H1 (cell line): ENCODE results near the gene EVI5. TPM values are rescaled to one million over a fixed set of nuclear protein-coding genes. Genes with fewer than 3 reads are reported as not detected.

Source experiments
- CTCF ChIA-PET: fragments of 300-600 bp; sonication (Branson Sonifier 250); formaldehyde crosslinking; loops from one replicate; lab custom pipeline; 2021; ENCODE audit not compliant: partially characterized antibody; lab: Charles Lee
- POLR2A ChIA-PET: fragments of 300-600 bp; sonication (Branson Sonifier 250); formaldehyde crosslinking; loops from one replicate; lab custom pipeline; 2021; ENCODE audit warnings: inconsistent platforms; ENCODE audit not compliant: partially characterized antibody; lab: Charles Lee
- DNase-seq, 2 experiments: peaks; one replicate each; pipeline versions ENCODE4 v3.0.0 to v3.0.0-alpha.2; 2010 to 2022; ENCODE audit warnings: low spot score in 2 of 2, low read depth in 1 of 2, mixed read lengths in 1 of 2
- FAIRE-seq: peaks from 2 replicates; lab custom pipeline; 2011; peaks lifted over from hg19 to GRCh38; lab: Jason Lieb, UNC
- H2AFZ ChIP-seq: 2 replicates; pipeline ENCODE4 v1.8.1; 2012; ENCODE audit warnings: low read length, inconsistent platforms
- H2AK5ac ChIP-seq: 2 replicates; pipeline ENCODE4 v1.6.1; 2013; ENCODE audit warnings: low read depth, low read length
- H2BK120ac ChIP-seq: replicated peaks from 2 replicates; pipeline ENCODE3; 2013; ENCODE audit warnings: low read depth, low read length, inconsistent platforms
- H2BK12ac ChIP-seq: 2 replicates; pipeline ENCODE4 v1.6.1; 2013; ENCODE audit warnings: low read depth, low read length
- H2BK15ac ChIP-seq: 2 replicates; pipeline ENCODE4 v1.6.1; 2013; ENCODE audit warnings: low read length
- H2BK20ac ChIP-seq: 2 replicates; pipeline ENCODE4 v1.6.1; 2013; ENCODE audit warnings: low read length
- H2BK5ac ChIP-seq: 2 replicates; pipeline ENCODE4 v1.6.1; 2013; ENCODE audit warnings: low read depth, low read length
- H3K14ac ChIP-seq: 2 replicates; pipeline ENCODE4 v1.6.1; 2013; ENCODE audit warnings: inconsistent platforms; ENCODE audit not compliant: insufficient read length
- H3K18ac ChIP-seq: 2 replicates; pipeline ENCODE4 v1.6.1; 2013; ENCODE audit warnings: low read length; ENCODE audit errors: extremely low read depth
- H3K23ac ChIP-seq: 2 replicates; pipeline ENCODE4 v1.6.1; 2013; ENCODE audit warnings: inconsistent platforms; ENCODE audit not compliant: insufficient read length
- H3K23me2 ChIP-seq: 2 replicates; pipeline ENCODE4 v1.6.1; 2013; ENCODE audit warnings: low read depth, low read length
- H3K27ac ChIP-seq: 2 replicates; pipeline ENCODE4 v1.6.1; 2011; ENCODE audit warnings: low read depth, low read length, inconsistent platforms
- H3K27me3 ChIP-seq, 4 experiments: replicated peaks in 1 of 4; 1 replicate in 1 of 4; 2 replicates in 3 of 4; pipeline versions ENCODE4 v1.6.1 to v1.8.1; 2011 to 2013; ENCODE audit warnings: low read length in 3 of 4, mild to moderate bottlenecking in 3 of 4, inconsistent platforms in 2 of 4, mixed read lengths in 2 of 4, moderate library complexity in 1 of 4; ENCODE audit not compliant: control insufficient read depth in 3 of 4, insufficient read depth in 3 of 4; ENCODE audit errors: extremely low read depth in 1 of 4
- H3K36me3 ChIP-seq, 4 experiments: 2 replicates each; pipeline versions ENCODE4 v1.6.1 to v1.8.1; 2011 to 2013; ENCODE audit warnings: mild to moderate bottlenecking in 4 of 4, low read length in 3 of 4, moderate library complexity in 2 of 4, control low read depth in 1 of 4, inconsistent platforms in 1 of 4; ENCODE audit not compliant: insufficient read depth in 4 of 4, control insufficient read depth in 2 of 4
- H3K4ac ChIP-seq: replicated peaks from 2 replicates; pipeline ENCODE3; 2013; ENCODE audit warnings: low read length, low read depth, mixed read lengths, inconsistent platforms; ENCODE audit not compliant: insufficient read length
- H3K4me1 ChIP-seq, 4 experiments: replicated peaks in 1 of 4; 1 replicate in 1 of 4; 2 replicates in 3 of 4; pipeline versions ENCODE4 v1.6.1 to v1.8.1; 2011 to 2013; ENCODE audit warnings: low read length in 3 of 4, inconsistent platforms in 2 of 4, mixed read lengths in 1 of 4; ENCODE audit not compliant: insufficient read depth in 4 of 4, control insufficient read depth in 3 of 4
- H3K4me2 ChIP-seq, 2 experiments: 2 replicates each; pipeline versions ENCODE4 v1.6.1 to v1.8.1; 2011 to 2013; ENCODE audit warnings: low read depth in 2 of 2, low read length in 2 of 2, control low read depth in 1 of 2, inconsistent platforms in 1 of 2, mild to moderate bottlenecking in 1 of 2; ENCODE audit not compliant: insufficient read depth in 1 of 2
- H3K4me3 ChIP-seq, 4 experiments: fragments of 200-600, 300-600 bp in 1 of 4; sonication (generic), shearing (Covaris generic), sonication (Bioruptor Twin) in 1 of 4; 2 replicates each; pipeline versions ENCODE4 v1.5.1 to v1.8.1; 2011 to 2016; ENCODE audit warnings: low read length in 4 of 4, low read depth in 3 of 4, control low read depth in 2 of 4, inconsistent platforms in 2 of 4, mild to moderate bottlenecking in 2 of 4, mixed read lengths in 1 of 4, moderate library complexity in 1 of 4; ENCODE audit not compliant: insufficient read depth in 2 of 4; ENCODE audit errors: extremely low read depth in 1 of 4
- H3K56ac ChIP-seq: replicated peaks from 2 replicates; pipeline ENCODE3; 2013; ENCODE audit warnings: low read depth, mild to moderate bottlenecking, mixed read lengths, low read length, inconsistent platforms; ENCODE audit not compliant: insufficient read length
- H3K79me1 ChIP-seq: 2 replicates; pipeline ENCODE4 v1.6.1; 2013; ENCODE audit warnings: low read depth, low read length, control low read depth
- H3K79me2 ChIP-seq, 2 experiments: 2 replicates each; pipeline versions ENCODE4 v1.6.1 to v1.8.1; 2012 to 2013; ENCODE audit warnings: low read length in 2 of 2, mild to moderate bottlenecking in 2 of 2, inconsistent platforms in 1 of 2; ENCODE audit not compliant: insufficient read depth in 2 of 2, control insufficient read depth in 1 of 2
- H3K9ac ChIP-seq, 4 experiments: replicated peaks in 1 of 4; 1 replicate in 1 of 4; 2 replicates in 3 of 4; pipeline versions ENCODE4 v1.6.1 to v1.8.1; 2011 to 2013; ENCODE audit warnings: low read depth in 3 of 4, low read length in 3 of 4, control low read depth in 2 of 4, mild to moderate bottlenecking in 2 of 4, moderate library complexity in 2 of 4, inconsistent platforms in 1 of 4; ENCODE audit errors: extremely low read depth in 1 of 4
- H3K9me3 ChIP-seq, 2 experiments: 2 replicates each; pipeline versions ENCODE4 v1.6.1 to v1.8.1; 2012 to 2013; ENCODE audit warnings: mild to moderate bottlenecking in 2 of 2, moderate library complexity in 2 of 2, control low read depth in 1 of 2, inconsistent platforms in 1 of 2, low read depth in 1 of 2, low read length in 1 of 2, mixed read lengths in 1 of 2; ENCODE audit not compliant: insufficient read depth in 2 of 2
- H4K20me1 ChIP-seq, 2 experiments: replicated peaks in 1 of 2; 2 replicates each; pipeline versions ENCODE3 to v1.8.1; 2011 to 2013; ENCODE audit warnings: inconsistent platforms in 2 of 2, low read length in 2 of 2, mild to moderate bottlenecking in 1 of 2; ENCODE audit not compliant: insufficient read depth in 2 of 2, control insufficient read depth in 1 of 2
- H4K5ac ChIP-seq: 2 replicates; pipeline ENCODE4 v1.6.1; 2013; ENCODE audit warnings: low read length, low read depth, mixed read lengths, inconsistent platforms; ENCODE audit not compliant: insufficient read length
- H4K8ac ChIP-seq: 2 replicates; pipeline ENCODE4 v1.8.0; 2013; ENCODE audit warnings: mild to moderate bottlenecking, moderate library complexity, low read length, inconsistent platforms; ENCODE audit not compliant: insufficient read depth; ENCODE audit errors: extremely low read depth
- H4K91ac ChIP-seq: replicated peaks from 2 replicates; pipeline ENCODE3; 2013; ENCODE audit warnings: low read length, mixed read lengths, inconsistent platforms; ENCODE audit not compliant: insufficient read length
- ATF3 ChIP-seq: IDR thresholded peaks from 2 replicates; pipeline ENCODE4 v1.6.1; 2011; ENCODE audit warnings: low read depth, mild to moderate bottlenecking, low read length; ENCODE audit not compliant: insufficient read depth
- CEBPB ChIP-seq: IDR thresholded peaks from 2 replicates; pipeline ENCODE4 v1.6.1; 2012; ENCODE audit warnings: low read depth, low read length
- E2F6 ChIP-seq: IDR thresholded peaks from 2 replicates; pipeline ENCODE4 v1.6.1; 2012; ENCODE audit warnings: inconsistent platforms
- KDM4A ChIP-seq: IDR thresholded peaks from one replicate; pipeline ENCODE4 v1.7.1; 2012; ENCODE audit warnings: low read depth, mild to moderate bottlenecking, moderate library complexity, low read length, inconsistent platforms; ENCODE audit not compliant: severe bottlenecking
- MAX ChIP-seq: IDR thresholded peaks from 2 replicates; pipeline ENCODE4 v1.6.1; 2012; ENCODE audit warnings: inconsistent platforms
- RFX5 ChIP-seq: IDR thresholded peaks from 2 replicates; pipeline ENCODE4 v1.6.1; 2011; ENCODE audit warnings: low read depth, low read length, improper control_type of control experiment, borderline replicate concordance
- SIN3A ChIP-seq, 2 experiments: IDR thresholded peaks in 1 of 2; conservative IDR thresholded peaks in 1 of 2; 2 replicates each; pipeline ENCODE4 v1.6.1; 2011 to 2012; ENCODE audit warnings: low read length in 2 of 2, improper control_type of control experiment in 1 of 2, low read depth in 1 of 2, mild to moderate bottlenecking in 1 of 2
- SRF ChIP-seq: IDR thresholded peaks from 2 replicates; pipeline ENCODE4 v1.6.1; 2011; ENCODE audit warnings: mild to moderate bottlenecking, low read depth, low read length, moderate library complexity
- SUZ12 ChIP-seq: fragments of 200-600 bp; sonication (generic); IDR thresholded peaks from 2 replicates; pipeline ENCODE4 v1.6.1; 2012; ENCODE audit warnings: mild to moderate bottlenecking, inconsistent platforms, low read length, moderate library complexity, mixed read lengths
- TCF12 ChIP-seq: IDR thresholded peaks from 2 replicates; pipeline ENCODE4 v1.6.1; 2011; ENCODE audit warnings: low read depth, mild to moderate bottlenecking, low read length
- TEAD4 ChIP-seq: IDR thresholded peaks from 2 replicates; pipeline ENCODE4 v1.6.1; 2012; ENCODE audit warnings: low read depth, low read length, inconsistent platforms, mixed read lengths
- ZNF274 ChIP-seq: IDR thresholded peaks from 2 replicates; pipeline ENCODE4 v1.7.0; 2012; ENCODE audit warnings: low read length, borderline replicate concordance; ENCODE audit errors: extremely low read depth
- WGBS, 2 experiments: shearing (Covaris generic) in 1 of 2; methylation state at CpG; one replicate each; pipeline versions ENCODE4 v1.1.6 to v1.1.7; 2013 to 2015; ENCODE audit warnings: low lambda C conversion rate in 2 of 2, mixed read lengths in 2 of 2, inconsistent platforms in 1 of 2, low coverage in 1 of 2, missing lambda C conversion rate in 1 of 2; ENCODE audit not compliant: insufficient replicate concordance in 2 of 2, insufficient coverage in 1 of 2, insufficient read length in 1 of 2; ENCODE audit errors: extremely low coverage in 1 of 2, missing lambda C conversion rate in 1 of 2; 5-methylcytosine and 5-hydroxymethylcytosine counted together
- polyA plus RNA-seq, 7 experiments: library from polyadenylated mRNA; depleted of rRNA in 3 of 7; stranded (reverse) in 5 of 7; unstranded in 2 of 7; fragments of >200 nt in 5 of 7; fragments of 200-250 nt in 2 of 7; gene quantifications; 1 replicate in 5 of 7; 2 replicates in 1 of 7; 4 replicates in 1 of 7; pipeline versions ENCODE4 v1.2.1 to v1.2.3, GENCODE V29; 2011 to 2013; ENCODE audit warnings: missing spikeins in 2 of 7, mixed read lengths in 2 of 7
- total RNA-seq: library from RNA; stranded (reverse); fragmentation: NEBNext Ultra II Directional; extraction: Animal tissue kit (Norgen Biotek cat#: 25700); gene quantifications from 2 replicates; pipeline ENCODE4 v1.2.1, GENCODE V29; 2021

EVI5 gene
- total and polyA plus RNA-seq, 2 of the 8 experiments (the other 6 are each of a cell fraction or from before 2014, with no cell fraction given), result 1.7 to 13.7 TPM

GRCh38 chr1:92464588-92465255 is 320.2 kb downstream of the EVI5 start:
- no peak for FAIRE-seq
- H3K79me1 ChIP-seq, result no peaks in the 10 kb centered on the region
- H3K27me3 ChIP-seq, result no peaks in the 10 kb centered on the region
- no peak overlapping the region for H2BK15ac ChIP-seq
- H3K27ac ChIP-seq, result no peak overlapping the region
- WGBS, 2 experiments, result 89% methylated on average over 4 of the region's 4 CpGs; no CpG with 5 or more reads in 1 of the 2 experiments
- H3K9me3 ChIP-seq, result no peaks in the 10 kb centered on the region
- H2AFZ ChIP-seq, result no peak overlapping the region
- no peaks in the 10 kb centered on the region for H4K20me1 ChIP-seq
- H3K9ac ChIP-seq, result no peak overlapping the region
- H4K91ac ChIP-seq, result no peak overlapping the region
- no peak overlapping the region for H2BK120ac ChIP-seq
- CTCF ChIA-PET, result interaction anchor here (0.7 kb wide), 1 partner anchor 15 kb away, joined by 3 read pairs; no protein-coding TSS in a partner anchor
- no peak overlapping the region for H2BK5ac ChIP-seq
- H3K36me3 ChIP-seq, result no peaks in the 10 kb centered on the region
- no peaks in the 10 kb centered on the region for H3K23me2 ChIP-seq
- no peak overlapping the region for H3K56ac ChIP-seq
- H3K14ac ChIP-seq, result no peak overlapping the region
- no peaks in the 10 kb centered on the region for H3K4me1 ChIP-seq
- no peak for DNase-seq
- no peak overlapping the region for H2BK20ac ChIP-seq
- no peak overlapping the region for H3K18ac ChIP-seq
- no peak overlapping the region for H4K5ac ChIP-seq
- no peak overlapping the region for H2AK5ac ChIP-seq
- H3K4ac ChIP-seq, result no peak overlapping the region
- POLR2A ChIA-PET, result no interaction called here
- H3K4me2 ChIP-seq, result no peak overlapping the region
- H3K79me2 ChIP-seq, result no peaks in the 10 kb centered on the region
- no peak overlapping the region for H4K8ac ChIP-seq
- H3K4me3 ChIP-seq, result no peak overlapping the region
- TF ChIP-seq ATF3 (no peak), KDM4A (no peak), ZNF274 (no peak), SIN3A (conservative IDR thresholded peaks at IDR 0.05 in 1 of 2, IDR thresholded peaks at IDR 0.05 in 1 of 2; ENCODE audit: low read depth in 1 of 2, low read length in 2 of 2) (no peak), SRF (no peak), TEAD4 (no peak), E2F6 (no peak), RFX5 (no peak), MAX (no peak), TCF12 (no peak), CEBPB (no peak), SUZ12 (no peak)
- TF ChIP-seq, all 59 proteins: peak for 0
- Histone ChIP-seq H2BK12ac (no peak overlapping the region), H3K23ac (no peak overlapping the region)
